KMS-11 (cell line): ENCODE results near the gene RBBP8NL.

Source experiments
- H2AFZ ChIP-seq: fragments of 200-600 bp; sonication (generic); 2 replicates; pipeline ENCODE4 v1.6.1; 2016; ENCODE audit warnings: antibody characterized with exemption, mixed run types, low read depth
- H3K27ac ChIP-seq: fragments of 200-600 bp; sonication (generic); 2 replicates; pipeline ENCODE4 v1.6.1; 2016; ENCODE audit warnings: mild to moderate bottlenecking, mixed run types
- H3K27me3 ChIP-seq: fragments of 200-600 bp; sonication (generic); 2 replicates; pipeline ENCODE4 v1.6.1; 2017; ENCODE audit warnings: mild to moderate bottlenecking, low read depth, mixed run types, moderate library complexity; ENCODE audit not compliant: insufficient read depth
- H3K36me3 ChIP-seq: fragments of 200-600 bp; sonication (generic); 2 replicates; pipeline ENCODE4 v1.6.1; 2017; ENCODE audit warnings: mild to moderate bottlenecking, mixed run types; ENCODE audit not compliant: insufficient read depth
- H3K4me1 ChIP-seq: fragments of 200-600 bp; sonication (generic); 2 replicates; pipeline ENCODE4 v1.6.1; 2016; ENCODE audit warnings: mild to moderate bottlenecking, low read depth, mixed run types; ENCODE audit not compliant: poor library complexity, severe bottlenecking
- H3K4me2 ChIP-seq: fragments of 200-600 bp; sonication (generic); 2 replicates; pipeline ENCODE4 v1.7.0; 2016; ENCODE audit warnings: mild to moderate bottlenecking, mixed run types
- H3K4me3 ChIP-seq: fragments of 200-600 bp; sonication (generic); IDR thresholded peaks from 2 replicates; pipeline ENCODE4 v1.6.1; 2017; ENCODE audit warnings: low read depth, low read length, mixed read lengths; ENCODE audit not compliant: insufficient read depth
- H3K79me2 ChIP-seq: fragments of 200-600 bp; sonication (generic); 2 replicates; pipeline ENCODE4 v1.6.1; 2016; ENCODE audit warnings: low read depth, mixed run types; ENCODE audit not compliant: insufficient read depth
- H3K9ac ChIP-seq: fragments of 200-600 bp; sonication (generic); 2 replicates; pipeline ENCODE4 v1.6.1; 2016; ENCODE audit warnings: mild to moderate bottlenecking, mixed run types
- H4K20me1 ChIP-seq: fragments of 200-600 bp; sonication (generic); 2 replicates; pipeline ENCODE4 v1.6.1; 2016; ENCODE audit warnings: mild to moderate bottlenecking, mixed run types; ENCODE audit not compliant: insufficient read depth
- CTCF ChIP-seq: fragments of 200-600 bp; sonication (generic); conservative IDR thresholded peaks from 2 replicates; pipeline ENCODE4 v1.6.1; 2017; ENCODE audit warnings: low read depth, mild to moderate bottlenecking, antibody characterized with exemption, low read length, moderate library complexity, mixed read lengths

RBBP8NL gene

DNA sequence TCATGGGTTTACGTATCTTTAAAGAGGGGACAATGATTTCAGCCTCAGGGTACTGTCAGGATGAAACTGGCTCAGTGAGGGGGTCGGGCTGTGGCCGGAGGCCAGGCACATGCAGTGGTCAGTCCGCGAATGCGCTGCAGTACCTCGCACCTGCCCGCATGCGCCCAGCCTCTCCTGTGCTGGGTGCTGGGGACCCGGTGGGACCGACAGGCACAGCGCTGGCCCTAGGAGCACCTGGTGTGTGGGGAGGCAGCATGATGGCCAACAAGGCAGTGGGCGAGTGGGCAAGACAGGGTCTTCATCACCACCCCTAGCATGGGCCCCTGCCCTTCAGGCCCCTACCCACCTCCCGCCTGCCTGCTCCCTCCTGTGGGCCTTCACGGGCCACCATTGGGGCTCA, 19.3 kb downstream of the RBBP8NL start:
- Histone ChIP-seq H3K4me2 (peak overlapping the region; percentile 88), H3K4me1 (peaks cover 28% of the 10 kb centered on the region), H3K9ac (no peak overlapping the region), H4K20me1 (no peaks in the 10 kb centered on the region), H3K79me2 (no peaks in the 10 kb centered on the region; the same call in 1 of the 2 replicates), H3K36me3 (no peaks in the 10 kb centered on the region), H3K4me3 (no peak overlapping the region), H3K27me3 (peaks cover 21% of the 10 kb centered on the region), H3K27ac (no peak overlapping the region), H2AFZ (no peak overlapping the region; the same call in 1 of the 2 replicates)
- no peak for TF ChIP-seq CTCF

GRCh38 chr20:62407221-62407992, 19.9 kb downstream of the RBBP8NL start, which contains the start of gene CABLES2:
TSS of gene CABLES2 (minus strand) at chr20:62407285. CDS start at chr20:62407276, 9 bp downstream.
- TF ChIP-seq CTCF, result peak; percentile 33; the same call in 1 of the 2 replicates
- peaks cover 28% of the 10 kb centered on the region for H3K4me1 ChIP-seq
- no peaks in the 10 kb centered on the region for H3K36me3 ChIP-seq
- H4K20me1 ChIP-seq, result no peaks in the 10 kb centered on the region
- no peaks in the 10 kb centered on the region; the same call in 1 of the 2 replicates for H3K79me2 ChIP-seq
- peak within 1 kb of the TSS; percentile 92 for H3K4me2 ChIP-seq
- H3K9ac ChIP-seq, result peak within 1 kb of the TSS; percentile 63; the same call in 1 of the 2 replicates
- peaks cover 15% of the 10 kb centered on the region; the same call in 1 of the 2 replicates for H3K27me3 ChIP-seq
- H2AFZ ChIP-seq, result peak within 1 kb of the TSS; percentile 99
- no peak within 1 kb of the TSS for H3K27ac ChIP-seq
- no peak within 1 kb of the TSS for H3K4me3 ChIP-seq

DNA sequence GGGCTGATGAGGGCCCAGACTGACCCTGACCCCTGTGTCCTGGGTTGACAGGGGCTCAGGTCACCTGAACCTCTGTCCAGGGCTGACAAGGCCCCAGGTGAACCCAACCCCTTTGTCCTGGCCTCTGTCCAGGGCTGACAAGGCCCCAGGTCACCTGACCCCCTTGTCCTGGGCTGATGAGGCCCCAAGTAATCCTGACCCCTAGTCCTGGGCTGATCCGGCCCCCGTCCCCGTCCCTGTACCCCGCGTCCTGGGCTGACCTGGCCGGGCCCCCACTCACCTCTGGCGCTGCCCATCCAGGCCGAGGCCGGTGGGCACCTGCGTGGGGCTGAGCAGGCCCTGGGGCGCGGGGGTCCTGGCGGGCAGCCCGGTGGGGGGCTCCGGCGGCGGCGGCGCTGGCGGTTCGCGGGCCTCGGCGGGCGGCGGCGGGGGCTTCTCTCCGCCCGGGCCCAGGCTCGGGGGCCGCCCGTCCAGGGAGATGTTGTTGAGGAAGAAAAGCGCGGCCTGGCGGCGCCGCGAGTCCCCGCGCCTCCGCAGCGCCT, 20.6 kb downstream of the RBBP8NL start:
- H3K79me2 ChIP-seq, result no peaks in the 10 kb centered on the region; the same call in 1 of the 2 replicates
- no peak overlapping the region for H3K27ac ChIP-seq
- H3K4me1 ChIP-seq, result peaks cover 28% of the 10 kb centered on the region
- TF ChIP-seq CTCF, result no peak
- H3K4me3 ChIP-seq, result no peak overlapping the region
- H4K20me1 ChIP-seq, result no peaks in the 10 kb centered on the region
- H3K36me3 ChIP-seq, result no peaks in the 10 kb centered on the region
- H2AFZ ChIP-seq, result no peak overlapping the region
- H3K27me3 ChIP-seq, result peaks cover 8% of the 10 kb centered on the region; the same call in 1 of the 2 replicates
- peak overlapping the region; percentile 57; the same call in 1 of the 2 replicates for H3K9ac ChIP-seq
- peak overlapping the region; percentile 92 for H3K4me2 ChIP-seq

DNA sequence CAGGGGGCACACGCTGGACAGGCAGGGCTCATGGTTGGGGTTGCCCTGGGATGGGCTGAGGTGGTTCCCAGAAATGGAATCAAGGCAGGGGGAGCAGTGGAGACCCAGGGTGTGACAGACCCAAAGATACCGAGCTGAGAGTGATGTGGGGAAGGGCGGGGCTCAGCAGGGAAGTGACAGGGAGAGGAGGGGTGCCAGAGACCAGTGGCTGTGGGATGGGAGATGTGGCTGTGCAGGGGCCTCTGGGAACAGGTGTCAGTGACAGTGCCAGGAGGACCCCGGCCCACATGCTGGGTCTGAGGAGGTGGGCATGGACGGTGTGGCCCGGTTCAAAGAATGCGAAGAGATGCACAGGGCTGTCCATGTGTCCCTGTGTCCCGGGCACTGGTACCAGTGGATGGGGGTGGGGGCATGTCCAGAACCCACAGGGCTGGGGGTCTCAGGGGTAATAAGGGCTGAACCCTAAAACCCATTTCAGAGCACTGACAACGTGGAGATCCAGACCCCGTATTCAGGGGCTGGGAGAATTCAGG, 21.3 kb downstream of the RBBP8NL start:
- Histone ChIP-seq H3K9ac (peak overlapping the region; percentile 57; the same call in 1 of the 2 replicates), H3K27ac (no peak overlapping the region), H3K4me2 (peak overlapping the region; percentile 92), H2AFZ (no peak overlapping the region), H3K79me2 (no peaks in the 10 kb centered on the region; the same call in 1 of the 2 replicates), H3K27me3 (peaks cover 6% of the 10 kb centered on the region; the same call in 1 of the 2 replicates), H3K4me1 (peaks cover 28% of the 10 kb centered on the region), H4K20me1 (no peaks in the 10 kb centered on the region), H3K4me3 (no peak overlapping the region), H3K36me3 (no peaks in the 10 kb centered on the region)
- no peak for TF ChIP-seq CTCF
